Trophoblast cell (in vitro differentiated cells and primary cell): ENCODE results near the gene SERAC1.
A peak's percentile ranks its signal among the peaks of the same experiment; 100 is the strongest.
"Not testable (repeated sequence)": the region's sequence is repeated elsewhere in the genome, so short reads cannot be mapped to it uniquely, and the experiment has no call there.

ENCODE experiments used
- DNase-seq, 2 donors: peaks; one replicate each; pipeline ENCODE4 v3.0.0-alpha.2; 2016
- H2AFZ ChIP-seq: 2 replicates; pipeline ENCODE4 v1.6.1; 2013; ENCODE audit warnings: low read length, moderate library complexity, mild to moderate bottlenecking; ENCODE audit not compliant: insufficient read depth, poor library complexity
- H2AK5ac ChIP-seq: 2 replicates; pipeline ENCODE4 v1.6.1; 2013; ENCODE audit warnings: mild to moderate bottlenecking, low read length
- H2BK120ac ChIP-seq: 2 replicates; pipeline ENCODE4 v1.6.1; 2013; ENCODE audit warnings: low read length, mild to moderate bottlenecking, moderate library complexity; ENCODE audit not compliant: insufficient read depth, poor library complexity
- H2BK12ac ChIP-seq: 2 replicates; pipeline ENCODE4 v1.6.1; 2013; ENCODE audit warnings: mild to moderate bottlenecking, low read length, moderate library complexity
- H2BK5ac ChIP-seq: 2 replicates; pipeline ENCODE4 v1.6.1; 2013; ENCODE audit warnings: low read length, low read depth, moderate library complexity, mild to moderate bottlenecking; ENCODE audit not compliant: poor library complexity
- H3K14ac ChIP-seq: 2 replicates; pipeline ENCODE4 v1.6.1; 2013; ENCODE audit warnings: mild to moderate bottlenecking, low read length
- H3K18ac ChIP-seq: 2 replicates; pipeline ENCODE4 v1.6.1; 2013; ENCODE audit warnings: mild to moderate bottlenecking, low read length
- H3K23ac ChIP-seq: 2 replicates; pipeline ENCODE4 v1.6.1; 2013; ENCODE audit warnings: low read length
- H3K27ac ChIP-seq: 2 replicates; pipeline ENCODE4 v1.5.1; 2013; ENCODE audit warnings: low read depth, mild to moderate bottlenecking, inconsistent platforms, low read length, moderate library complexity
- H3K27me3 ChIP-seq: 2 replicates; pipeline ENCODE4 v1.6.1; 2013; ENCODE audit warnings: inconsistent platforms, mild to moderate bottlenecking, low read length, moderate library complexity; ENCODE audit not compliant: insufficient read depth
- H3K36me3 ChIP-seq, 2 experiments: 1 replicate in 1 of 2; 2 replicates in 1 of 2; pipeline ENCODE4 v1.6.1; 2013; ENCODE audit warnings: low read length in 2 of 2, mild to moderate bottlenecking in 2 of 2, moderate library complexity in 1 of 2; ENCODE audit not compliant: insufficient read depth in 2 of 2, control insufficient read depth in 1 of 2
- H3K4ac ChIP-seq: 2 replicates; pipeline ENCODE4 v1.6.1; 2013; ENCODE audit warnings: low read depth, mild to moderate bottlenecking, low read length, moderate library complexity
- H3K4me1 ChIP-seq, 2 experiments: 1 replicate in 1 of 2; 2 replicates in 1 of 2; pipeline ENCODE4 v1.6.1; 2013; ENCODE audit warnings: low read length in 2 of 2, mild to moderate bottlenecking in 2 of 2, moderate library complexity in 1 of 2; ENCODE audit not compliant: insufficient read depth in 2 of 2, control insufficient read depth in 1 of 2
- H3K4me2 ChIP-seq: 2 replicates; pipeline ENCODE4 v1.6.1; 2013; ENCODE audit warnings: inconsistent platforms, mild to moderate bottlenecking, low read length, moderate library complexity
- H3K4me3 ChIP-seq: 2 replicates; pipeline ENCODE4 v1.5.1; 2013; ENCODE audit warnings: mild to moderate bottlenecking, low read depth, low read length, inconsistent platforms
- H3K79me1 ChIP-seq: one replicate; pipeline ENCODE4 v1.6.1; 2013; ENCODE audit warnings: low read length
- H3K79me2 ChIP-seq: 2 replicates; pipeline ENCODE4 v1.6.1; 2013; ENCODE audit warnings: low read length, mild to moderate bottlenecking; ENCODE audit not compliant: control insufficient read depth, insufficient read depth, poor library complexity
- H3K9ac ChIP-seq: 2 replicates; pipeline ENCODE4 v1.6.1; 2013; ENCODE audit warnings: mild to moderate bottlenecking, low read length
- H3K9me3 ChIP-seq: 2 replicates; pipeline ENCODE4 v1.6.1; 2013; ENCODE audit warnings: low read depth, mild to moderate bottlenecking, control low read depth, inconsistent platforms, low read length; ENCODE audit not compliant: insufficient read depth
- H4K12ac ChIP-seq: 2 replicates; pipeline ENCODE4 v1.6.1; 2013; ENCODE audit warnings: low read depth, mild to moderate bottlenecking, low read length, moderate library complexity
- H4K8ac ChIP-seq: 2 replicates; pipeline ENCODE4 v1.6.1; 2013; ENCODE audit warnings: low read depth, mild to moderate bottlenecking, low read length, moderate library complexity
- H4K91ac ChIP-seq: one replicate; pipeline ENCODE4 v1.6.1; 2013; ENCODE audit warnings: low read depth, mild to moderate bottlenecking, low read length, moderate library complexity
- WGBS: extraction: QIAGEN DNeasy Blood & Tissue Kit; methylation state at CpG from one replicate; pipeline ENCODE4 v1.1.7; 2013; ENCODE audit warnings: missing lambda C conversion rate; ENCODE audit not compliant: insufficient read length, insufficient coverage; ENCODE audit errors: extremely low coverage; 5-methylcytosine and 5-hydroxymethylcytosine counted together

Gene SERAC1

DNA sequence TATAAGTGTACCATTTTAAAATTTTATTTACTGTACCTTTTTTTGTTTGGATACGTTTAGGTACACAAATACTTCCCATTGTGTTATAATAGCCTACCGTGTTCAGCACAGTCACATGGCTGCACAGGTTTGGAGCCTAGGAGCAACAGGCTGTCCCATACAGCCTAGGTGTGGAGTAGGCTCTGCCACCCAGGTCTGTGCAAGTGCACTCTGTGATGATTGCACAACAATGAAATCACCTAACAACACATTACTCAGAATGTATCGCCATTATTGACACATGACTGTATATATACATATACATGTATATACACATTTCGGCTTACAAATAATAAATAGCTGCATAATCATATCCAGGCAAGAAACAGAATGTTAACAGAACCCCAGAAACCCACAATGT, 15.4 kb downstream of the SERAC1 start:
- H3K4ac ChIP-seq: no peak overlapping the region
- H3K9ac ChIP-seq: no peak overlapping the region
- no peak overlapping the region for H2AFZ ChIP-seq
- H3K27ac ChIP-seq: no peak overlapping the region
- H4K12ac ChIP-seq: no peak overlapping the region
- no peaks in the 10 kb centered on the region for H3K4me1 ChIP-seq
- H4K8ac ChIP-seq: no peak overlapping the region
- H3K14ac ChIP-seq: no peak overlapping the region
- H2BK12ac ChIP-seq: no peak overlapping the region
- H3K27me3 ChIP-seq: no peaks in the 10 kb centered on the region
- H2AK5ac ChIP-seq: no peak overlapping the region
- no CpG with 5 or more reads among the region's 4 CpGs for WGBS
- peak in 1 of 2 donors; percentile 22 for DNase-seq
- H3K79me2 ChIP-seq: no peaks in the 10 kb centered on the region
- no peak overlapping the region for H3K4me2 ChIP-seq
- no peak overlapping the region for H4K91ac ChIP-seq
- H3K9me3 ChIP-seq: no peaks in the 10 kb centered on the region
- H3K23ac ChIP-seq: no peak overlapping the region
- H2BK5ac ChIP-seq: no peak overlapping the region
- no peaks in the 10 kb centered on the region for H3K79me1 ChIP-seq
- H3K18ac ChIP-seq: no peak overlapping the region
- no peak overlapping the region for H2BK120ac ChIP-seq
- H3K4me3 ChIP-seq: no peak overlapping the region
- peaks cover 3 to 7% of the 10 kb centered on the region in 2 experiments for H3K36me3 ChIP-seq

DNA sequence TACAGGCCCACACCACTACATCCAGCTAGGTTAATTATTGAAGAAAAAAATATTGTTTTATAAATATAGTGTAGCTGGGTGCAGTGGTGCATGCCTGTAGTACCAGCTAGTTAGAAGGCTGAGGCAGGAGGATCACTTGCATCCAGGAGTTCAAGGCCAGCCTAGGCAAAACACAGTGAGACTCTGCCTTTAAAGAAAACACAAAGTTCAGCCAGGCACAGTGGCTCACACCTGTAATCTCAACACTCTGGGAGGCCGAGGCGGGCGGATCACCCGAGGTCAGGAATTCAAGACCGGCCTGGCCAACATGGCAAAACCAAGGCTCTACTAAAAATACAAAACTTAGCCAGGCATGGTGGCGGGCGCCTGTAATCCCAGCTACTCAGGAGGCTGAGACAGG, 16.0 kb downstream of the SERAC1 start:
- not testable (repeated sequence) for H3K4ac ChIP-seq, H3K9ac ChIP-seq, H3K18ac ChIP-seq, H3K27ac ChIP-seq, H3K23ac ChIP-seq, H2BK120ac ChIP-seq, H3K4me3 ChIP-seq, H3K27me3 ChIP-seq, H4K8ac ChIP-seq, H3K4me2 ChIP-seq, H4K91ac ChIP-seq, H3K14ac ChIP-seq, DNase-seq, H3K4me1 ChIP-seq, H2BK5ac ChIP-seq, H4K12ac ChIP-seq, H2AK5ac ChIP-seq, H3K79me1 ChIP-seq, H3K36me3 ChIP-seq, H2BK12ac ChIP-seq, H2AFZ ChIP-seq, H3K9me3 ChIP-seq, H3K79me2 ChIP-seq
- WGBS: no CpG with 5 or more reads among the region's 7 CpGs

DNA sequence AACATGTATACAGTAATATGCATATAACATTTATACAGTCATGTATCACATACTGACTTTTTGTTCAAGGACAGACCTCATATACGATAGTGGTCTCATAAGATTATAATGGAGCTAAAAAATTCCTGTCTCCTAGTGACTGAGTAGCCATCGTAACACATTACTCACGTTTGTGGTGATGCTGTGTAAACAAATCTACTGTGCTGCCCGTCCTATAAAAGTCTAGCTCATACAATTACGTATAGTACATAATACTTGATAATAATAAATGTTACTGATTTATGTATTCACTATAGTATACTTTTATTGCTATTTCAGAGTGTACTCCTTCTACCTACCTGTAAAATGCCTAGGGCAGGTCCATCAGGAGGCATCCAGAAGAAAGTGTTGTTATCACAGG, 17.4 kb downstream of the SERAC1 start:
- Histone ChIP-seq H4K8ac (no peak overlapping the region), H3K9me3 (no peaks in the 10 kb centered on the region), H3K9ac (no peak overlapping the region), H3K79me2 (no peaks in the 10 kb centered on the region), H3K27ac (no peak overlapping the region), H3K36me3 (peaks cover 7 to 11% of the 10 kb centered on the region in 2 experiments), H3K23ac (no peak overlapping the region), H3K4ac (no peak overlapping the region), H2AK5ac (no peak overlapping the region), H2BK12ac (no peak overlapping the region), H3K4me3 (no peak overlapping the region), H4K12ac (no peak overlapping the region), H2AFZ (no peak overlapping the region), H2BK5ac (no peak overlapping the region), H3K4me2 (no peak overlapping the region), H3K4me1 (no peaks in the 10 kb centered on the region), H3K27me3 (no peaks in the 10 kb centered on the region), H4K91ac (no peak overlapping the region), H2BK120ac (no peak overlapping the region), H3K79me1 (no peaks in the 10 kb centered on the region), H3K18ac (no peak overlapping the region), H3K14ac (no peak overlapping the region)
- no CpG with 5 or more reads among the region's 5 CpGs for whole genome bisulfite sequencing
- DNase-seq: no peak

DNA sequence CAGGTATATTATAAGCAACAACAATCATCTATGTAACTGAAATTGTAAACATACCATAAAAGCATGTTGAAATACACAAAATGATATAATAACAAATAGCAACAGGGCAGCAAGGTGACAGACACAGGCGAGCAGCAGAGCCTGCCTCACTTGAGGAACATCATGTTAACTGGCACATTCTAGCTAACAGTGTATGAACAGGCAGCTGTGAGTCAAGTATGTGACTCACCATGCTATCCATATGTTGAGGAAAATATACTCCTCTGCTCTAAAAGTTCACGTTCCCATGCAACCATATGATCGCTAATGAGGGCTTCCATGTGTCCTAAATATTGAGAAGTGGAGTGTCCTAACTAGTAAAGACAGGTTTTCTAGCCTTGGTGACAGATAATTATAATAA, 18.4 kb downstream of the SERAC1 start:
- no peak overlapping the region for H3K4me2 ChIP-seq
- no peak overlapping the region for H3K9ac ChIP-seq
- H4K91ac ChIP-seq: no peak overlapping the region
- no peaks in the 10 kb centered on the region for H3K9me3 ChIP-seq
- no peak overlapping the region for H2BK120ac ChIP-seq
- no peak overlapping the region for H3K4ac ChIP-seq
- no peak overlapping the region for H3K4me3 ChIP-seq
- H2AFZ ChIP-seq: no peak overlapping the region
- no peak overlapping the region for H2BK12ac ChIP-seq
- no peaks in the 10 kb centered on the region for H3K79me1 ChIP-seq
- H4K12ac ChIP-seq: no peak overlapping the region
- no peak overlapping the region for H4K8ac ChIP-seq
- peak in 1 of 2 donors; percentile 19 for DNase-seq
- H3K4me1 ChIP-seq: no peaks in the 10 kb centered on the region
- no peak overlapping the region for H2BK5ac ChIP-seq
- no peak overlapping the region for H3K27ac ChIP-seq
- H3K14ac ChIP-seq: no peak overlapping the region
- H3K79me2 ChIP-seq: no peaks in the 10 kb centered on the region
- no peak overlapping the region for H3K23ac ChIP-seq
- WGBS: no CpG with 5 or more reads among the region's 3 CpGs
- H2AK5ac ChIP-seq: no peak overlapping the region
- no peak overlapping the region for H3K18ac ChIP-seq
- peaks cover 7 to 8% of the 10 kb centered on the region in 2 experiments for H3K36me3 ChIP-seq
- no peaks in the 10 kb centered on the region for H3K27me3 ChIP-seq
